GM18861 (cell line): ENCODE data around the gene BGN.

Experiments
- ATAC-seq: cut with Tn5 transposase; IDR thresholded peaks from one replicate; pipeline ENCODE4 v1.9.1; 2021; ENCODE audit not compliant: unreplicated experiment

The BGN gene

DNA sequence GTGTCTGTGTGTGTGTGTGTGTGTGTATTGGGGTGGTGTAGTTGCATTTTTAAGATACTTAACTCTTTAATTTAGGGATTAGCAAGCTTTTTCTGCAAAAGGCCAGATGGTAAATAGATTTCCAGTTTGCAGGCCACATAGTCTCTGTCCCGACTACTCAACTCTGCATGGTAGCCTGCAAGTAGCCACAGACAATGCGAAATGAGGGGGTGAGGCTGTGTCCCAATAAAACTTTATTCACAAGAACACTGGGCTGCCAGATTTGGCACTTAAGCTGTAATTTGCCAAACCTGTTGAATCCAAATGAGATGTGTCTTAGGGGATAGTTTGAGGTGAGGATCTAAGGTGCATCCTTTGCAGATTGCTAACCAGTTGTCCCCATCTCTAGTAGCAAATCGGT is 29.5 kb downstream of the BGN start:
- ATAC-seq = no peak

DNA sequence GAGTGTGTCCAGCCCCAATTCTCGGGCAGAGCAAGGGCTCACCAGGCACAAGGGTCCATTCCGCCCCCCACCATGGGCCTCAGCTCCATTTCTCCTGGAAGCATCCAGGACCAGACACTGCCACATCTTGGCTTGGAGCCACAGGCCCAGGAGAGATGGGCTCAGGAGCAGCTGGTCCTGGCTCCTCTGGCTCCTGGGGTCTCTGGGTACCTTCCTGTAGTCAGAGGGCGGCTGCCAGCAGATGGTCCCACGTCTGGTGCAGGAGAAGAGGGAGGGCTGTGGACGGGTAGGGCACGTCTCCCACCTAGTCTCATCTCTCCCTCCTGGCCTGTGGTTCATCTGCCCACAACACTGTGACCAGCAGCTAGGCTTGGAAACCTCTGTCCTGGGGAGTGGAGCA is 30.7 kb downstream of the BGN start:
- no peak for ATAC-seq

DNA sequence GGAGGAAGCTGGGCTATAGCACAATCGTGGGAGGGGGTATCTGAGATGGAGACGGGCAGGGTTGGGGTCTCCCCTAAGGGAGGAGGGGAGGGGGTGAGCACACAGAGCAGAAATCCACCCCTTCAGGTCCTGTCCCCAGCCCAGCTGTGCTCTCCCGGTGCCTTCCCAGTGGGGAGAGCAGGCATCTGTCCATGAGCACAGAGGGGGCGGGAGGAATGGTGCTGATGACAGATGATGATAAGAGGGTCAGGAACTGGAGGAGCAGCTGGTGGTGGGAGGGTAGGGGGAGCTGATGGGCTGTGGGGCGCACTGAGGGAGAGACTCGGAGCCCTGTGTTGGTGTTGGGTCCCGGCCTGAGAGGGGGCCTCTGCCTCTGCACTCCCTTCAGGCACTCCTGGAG is 31.3 kb downstream of the BGN start:
- no peak for ATAC-seq

DNA sequence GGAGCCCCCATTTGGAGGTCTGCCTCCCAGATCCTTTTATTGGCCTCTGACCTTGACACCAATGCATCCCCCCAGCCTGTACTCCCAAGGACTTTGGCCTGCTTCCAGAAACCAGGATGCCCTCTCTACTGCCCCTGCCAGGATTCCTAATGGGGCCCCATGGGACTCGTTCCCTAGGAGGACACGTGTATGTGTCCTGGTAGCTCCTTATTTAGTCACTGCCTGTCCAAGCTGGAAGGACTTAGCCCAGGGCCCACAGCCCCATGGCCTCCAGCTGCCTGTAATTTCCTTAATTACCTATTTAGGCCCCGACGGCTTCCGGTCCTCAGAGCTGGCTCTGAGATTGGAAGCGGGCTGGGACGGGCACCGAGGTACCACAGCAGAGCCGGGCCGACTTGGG is 32.0 kb downstream of the BGN start:
- ATAC-seq = no peak

DNA sequence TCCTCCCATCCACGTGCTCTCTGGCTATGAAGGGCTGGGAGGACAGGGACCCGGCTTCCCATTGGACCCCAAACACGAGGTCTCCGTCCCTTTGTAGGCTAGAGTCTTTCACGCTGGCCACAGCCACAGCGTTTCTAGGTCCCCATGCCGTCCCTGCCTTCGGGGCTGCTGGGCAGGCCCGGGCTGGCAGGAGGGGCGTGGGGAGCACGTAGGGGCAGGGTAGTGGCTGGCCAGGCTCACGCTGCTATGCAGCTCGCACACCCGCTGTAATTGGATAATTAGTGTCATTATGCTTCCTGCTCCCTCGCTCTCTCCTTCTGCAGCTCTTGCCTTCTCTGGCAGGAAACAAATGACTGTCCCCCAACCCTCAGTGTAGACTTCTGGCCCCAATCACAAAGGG is 32.4 kb downstream of the BGN start:
- ATAC-seq = no peak

DNA sequence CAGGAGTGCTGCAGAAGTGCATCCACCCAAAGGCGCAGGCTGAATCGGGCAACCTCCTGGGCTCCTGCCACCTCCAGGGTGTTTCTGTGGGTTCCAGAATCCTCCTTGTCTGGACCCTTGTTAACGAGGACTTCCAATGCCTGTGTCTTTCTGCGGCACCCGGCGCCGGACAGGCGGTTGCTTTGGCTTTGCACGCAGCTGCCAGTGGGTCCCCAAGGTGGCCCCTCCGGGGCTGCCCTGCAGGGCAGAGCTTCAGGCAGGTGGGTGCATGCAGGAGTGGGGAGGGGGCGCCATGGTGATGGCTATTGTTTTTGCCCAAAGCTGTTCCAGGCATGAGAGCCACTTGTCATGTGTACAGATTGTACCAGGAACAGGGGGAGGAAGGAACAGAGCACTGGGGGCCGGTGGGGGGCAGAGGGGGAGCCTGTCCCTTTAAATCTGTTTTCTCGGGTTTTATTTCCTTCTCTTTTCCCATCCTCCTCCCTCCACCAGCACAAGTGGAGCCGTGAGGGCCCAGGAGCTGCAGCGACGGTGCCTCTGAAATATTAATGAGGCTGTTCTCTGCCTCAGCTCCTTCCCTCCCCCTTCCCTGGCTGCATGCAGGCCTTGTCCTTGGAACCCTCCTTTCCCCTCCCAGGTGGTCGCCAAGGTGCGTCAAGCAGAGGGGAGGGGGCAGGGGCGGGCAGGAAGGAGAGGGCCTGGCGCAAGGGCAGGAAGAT is 35.8 kb downstream of the BGN start:
- ATAC-seq = no peak

DNA sequence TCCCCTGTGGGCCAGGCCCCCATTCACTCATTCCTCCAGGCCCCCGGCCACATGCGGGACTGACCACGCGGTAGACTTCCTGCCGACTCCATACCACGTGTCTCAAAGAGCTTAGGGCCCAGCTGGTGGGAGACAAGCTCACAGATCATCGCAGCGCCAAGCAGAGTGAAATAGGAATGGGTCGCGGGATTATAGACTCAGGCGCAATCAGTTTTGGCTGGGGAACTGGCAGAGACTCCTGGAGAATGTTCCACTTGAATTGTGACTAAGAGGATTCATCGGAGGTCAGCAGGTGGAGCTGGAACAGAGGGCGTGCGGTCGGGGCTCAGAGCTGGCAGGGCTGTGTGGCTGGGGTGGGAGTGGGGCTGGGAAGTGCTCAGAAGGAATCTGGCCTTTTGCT is 38.3 kb downstream of the BGN start:
- no peak for ATAC-seq

DNA sequence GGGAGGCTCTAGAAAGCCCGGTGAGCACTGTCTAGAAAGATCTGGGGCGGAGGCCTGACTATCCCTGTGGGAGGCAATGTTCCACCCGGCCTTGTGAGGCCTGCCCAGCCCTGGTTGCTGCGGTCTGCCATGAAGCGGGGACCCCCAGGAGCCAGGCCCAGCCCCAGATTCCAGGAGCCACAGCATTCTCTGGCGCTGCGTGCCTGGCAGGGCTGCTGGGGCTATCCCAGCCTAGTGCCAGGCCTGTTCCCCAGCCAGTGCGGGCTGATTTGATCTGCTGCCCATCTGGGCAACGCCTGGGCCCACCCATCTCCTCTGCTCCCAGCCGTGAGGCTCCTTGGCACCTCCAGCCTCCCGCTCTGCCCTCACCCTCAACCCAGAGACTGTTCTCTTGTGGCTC is 42.3 kb downstream of the BGN start:
- no peak for ATAC-seq

DNA sequence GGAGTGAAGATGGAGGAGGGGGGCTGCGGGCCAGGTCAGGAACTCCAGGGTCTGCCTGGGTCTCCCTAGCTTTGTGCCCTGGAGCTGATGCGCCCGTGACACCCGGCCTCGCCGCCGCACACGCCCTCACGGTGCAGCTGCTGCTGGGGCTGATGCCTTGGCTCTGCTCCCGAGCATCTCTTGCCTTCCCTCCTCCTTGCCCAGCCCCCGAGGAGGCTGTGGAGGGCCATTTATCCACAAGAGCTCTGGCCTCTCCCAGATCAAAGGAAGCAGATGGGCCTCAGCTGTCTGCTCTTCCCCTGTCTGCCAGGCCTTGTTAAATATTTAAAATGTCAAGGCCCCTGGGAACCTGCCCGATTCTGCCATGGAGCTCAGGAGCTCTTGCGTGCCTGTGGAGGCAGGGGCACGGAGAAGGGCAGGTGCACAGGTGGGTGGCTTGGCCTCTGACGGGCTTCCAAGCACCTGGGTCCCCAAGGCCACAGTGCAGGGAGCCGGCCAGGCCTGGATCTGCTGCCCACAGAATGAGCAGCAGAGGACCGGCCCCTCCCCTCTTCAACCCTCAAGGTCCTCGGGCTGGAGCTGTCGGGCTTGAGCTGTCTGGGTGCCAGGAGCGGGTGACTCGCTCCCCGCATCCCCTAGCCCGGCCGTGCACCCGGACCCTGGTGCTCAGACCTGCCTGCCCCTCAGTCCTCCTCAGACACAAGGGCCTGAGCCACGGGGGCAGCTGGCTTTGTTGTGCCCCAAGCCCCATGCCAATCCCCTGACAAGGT is 42.9 kb downstream of the BGN start:
- no peak for ATAC-seq

DNA sequence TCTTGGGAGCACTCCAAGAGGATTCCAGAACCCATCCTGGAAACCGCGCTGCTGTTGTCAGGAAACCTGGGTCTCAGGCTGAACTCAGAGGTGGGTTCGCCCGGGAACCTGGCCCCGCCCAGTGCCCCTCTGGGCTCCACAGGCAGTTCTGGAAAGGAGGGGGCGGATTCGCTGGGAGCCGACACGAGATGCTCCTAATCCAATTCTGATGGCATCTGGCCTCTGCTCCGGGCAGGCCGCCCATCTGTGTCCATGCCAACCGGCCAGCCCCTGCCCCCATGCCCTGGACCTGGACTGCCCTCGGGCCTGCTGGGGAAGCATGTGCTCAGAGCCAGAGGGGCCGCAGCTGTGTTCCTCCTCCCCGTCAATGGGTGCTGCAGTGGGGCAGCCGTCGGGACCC is 43.6 kb downstream of the BGN start:
- ATAC-seq = no peak

DNA sequence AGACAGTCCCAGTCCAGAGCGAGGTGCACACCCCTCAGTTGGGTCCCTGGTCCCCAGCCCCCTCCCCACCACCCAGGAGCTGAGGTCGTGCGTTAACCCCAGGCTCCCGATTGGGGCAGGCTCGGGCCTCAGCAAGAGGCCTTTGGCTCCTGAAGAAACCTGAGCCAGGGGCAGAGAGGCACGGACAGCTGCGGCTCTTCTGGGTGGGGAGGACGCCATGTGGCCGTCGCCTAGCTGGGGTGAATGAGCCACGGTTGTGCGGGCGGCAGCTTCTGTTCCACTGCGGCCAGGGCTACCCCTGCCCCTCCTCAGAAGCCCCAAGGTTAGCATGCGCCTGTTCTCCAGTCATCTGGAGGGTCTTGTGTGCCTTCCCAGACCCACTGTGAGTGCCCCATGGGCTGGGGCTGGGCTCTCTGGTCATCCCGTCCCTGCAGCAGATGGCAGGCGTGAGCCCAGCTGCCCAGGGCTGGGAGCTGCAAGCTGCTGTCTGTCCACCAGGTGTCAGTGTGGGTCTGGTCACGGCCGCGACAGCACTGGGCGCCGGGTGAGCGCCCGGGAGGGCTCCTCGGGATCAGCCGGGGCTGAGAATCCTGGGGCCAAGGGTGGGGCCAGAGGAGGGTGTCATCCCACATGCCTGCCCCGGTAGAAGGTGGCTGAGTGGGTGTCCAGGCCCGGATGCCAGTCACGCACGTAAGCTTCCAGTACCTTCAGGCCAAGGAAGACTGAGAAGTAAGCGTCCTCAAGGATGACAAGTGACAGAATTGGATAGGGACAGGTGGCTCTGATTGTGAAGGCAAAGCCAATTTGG is 44.6 kb downstream of the BGN start:
- ATAC-seq = no peak

DNA sequence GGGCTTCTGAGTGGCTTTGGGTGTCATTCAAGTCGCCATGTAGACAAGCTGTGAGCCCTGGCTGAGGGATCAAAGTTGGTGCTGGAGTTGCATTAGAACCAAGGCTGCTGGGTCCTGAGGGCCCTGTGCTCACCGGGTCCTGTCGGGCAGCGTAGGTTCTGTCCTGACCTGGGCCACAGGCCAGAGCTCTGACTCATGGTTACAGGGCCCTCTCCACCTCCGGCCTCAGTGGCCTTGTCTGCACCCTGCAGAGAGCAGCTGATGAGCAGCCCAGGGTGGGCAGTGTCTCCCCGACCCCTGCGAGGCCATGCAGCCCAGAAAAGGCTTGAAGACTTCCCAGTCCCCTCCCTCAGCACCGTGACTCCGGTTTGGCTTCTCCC is 45.2 kb downstream of the BGN start:
- no peak for ATAC-seq

DNA sequence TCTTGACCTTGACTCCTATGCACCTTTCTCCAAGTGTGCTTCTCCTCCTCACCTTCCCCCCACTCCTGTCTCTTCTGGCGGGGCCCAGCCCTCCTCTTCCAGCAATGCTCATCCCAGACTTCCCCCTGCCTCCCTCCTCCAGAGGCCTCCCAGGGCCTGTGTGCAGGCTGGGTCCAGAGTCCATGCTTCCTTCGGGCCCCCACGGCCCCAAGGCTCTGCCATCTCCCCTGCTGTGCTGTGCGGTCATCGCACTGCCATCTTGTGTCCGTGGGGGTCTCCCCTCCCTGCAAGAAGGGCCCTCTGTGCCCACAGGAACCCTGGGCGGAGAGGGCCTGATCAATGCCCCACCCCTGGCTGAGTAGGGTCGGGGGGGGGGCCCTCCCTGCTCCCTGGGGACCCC is 49.9 kb downstream of the BGN start:
- ATAC-seq = no peak

DNA sequence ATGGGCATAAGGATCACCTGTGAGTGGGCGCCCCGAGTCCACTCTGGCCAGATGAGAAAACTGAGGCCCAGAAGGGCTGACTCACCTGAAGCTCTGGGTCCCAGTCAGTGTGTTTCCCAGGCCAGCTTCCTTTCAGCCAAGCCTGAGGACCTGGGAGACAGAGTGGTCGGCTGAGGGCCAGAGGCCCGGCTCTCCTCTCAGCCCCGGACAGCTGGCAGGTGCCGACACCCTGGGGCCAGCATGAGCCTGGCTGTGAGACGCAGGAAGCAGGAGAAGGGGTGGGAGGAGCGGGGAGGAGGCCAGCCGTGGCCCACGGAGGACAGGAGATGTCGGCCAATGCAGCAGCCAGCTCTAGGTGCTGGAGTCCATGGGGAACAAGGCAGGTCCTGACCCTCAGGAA is 51.6 kb downstream of the BGN start:
- ATAC-seq = no peak

DNA sequence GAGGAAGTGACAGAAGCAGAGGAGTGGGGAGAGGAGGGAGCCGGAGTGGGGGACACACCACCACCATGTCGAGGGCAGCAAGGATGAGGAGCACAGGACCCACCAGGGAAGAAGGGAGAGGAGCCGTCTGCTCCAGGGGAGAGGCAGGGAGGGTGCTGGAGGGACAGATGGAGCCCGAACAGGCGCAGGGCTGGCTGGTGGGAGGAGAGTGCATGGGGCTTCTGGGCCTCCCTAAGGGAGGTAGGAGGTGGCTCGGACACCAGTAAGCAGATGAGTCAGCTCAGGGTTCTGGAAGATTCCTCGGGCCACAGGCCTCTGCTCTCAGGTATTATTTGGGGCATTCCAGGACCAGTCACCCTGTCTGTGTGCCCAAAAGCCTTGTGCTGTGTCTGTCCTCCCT is 52.4 kb downstream of the BGN start:
- no peak for ATAC-seq

DNA sequence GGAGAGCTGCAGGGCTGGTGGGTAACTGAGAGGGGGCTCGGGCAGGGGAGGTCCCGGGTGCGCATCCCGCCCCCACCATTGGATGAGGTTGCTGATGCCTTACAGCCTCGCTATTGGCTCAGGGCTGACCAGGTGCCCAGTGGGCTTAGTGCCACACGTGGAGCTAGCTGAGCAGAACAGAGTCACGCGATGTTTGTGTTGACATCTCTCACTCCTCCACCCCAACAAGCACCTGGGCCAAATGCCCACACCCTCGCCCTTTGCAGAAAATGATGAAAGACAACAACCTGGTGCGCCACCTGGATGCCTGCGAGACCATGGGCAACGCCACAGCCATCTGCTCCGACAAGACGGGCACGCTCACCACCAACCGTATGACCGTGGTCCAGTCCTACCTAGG is 54.5 kb downstream of the BGN start:
- no peak for ATAC-seq

DNA sequence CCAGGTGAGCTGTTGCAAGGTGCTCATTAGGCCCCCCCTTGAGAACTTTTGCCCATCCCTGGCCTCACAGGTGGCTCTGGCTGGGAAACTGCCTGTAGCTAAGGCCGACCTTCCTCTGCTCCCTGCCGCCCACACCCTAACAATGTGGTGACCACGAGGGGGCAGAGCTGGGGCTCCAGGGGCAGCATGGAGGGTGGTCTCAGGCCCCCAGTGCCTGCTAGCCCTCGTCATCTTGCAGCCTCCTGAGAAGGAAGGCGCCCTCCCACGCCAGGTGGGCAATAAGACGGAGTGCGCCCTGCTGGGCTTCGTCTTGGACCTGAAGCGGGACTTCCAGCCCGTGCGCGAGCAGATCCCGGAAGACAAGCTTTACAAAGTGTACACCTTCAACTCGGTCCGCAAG is 55.0 kb downstream of the BGN start:
- ATAC-seq = no peak

DNA sequence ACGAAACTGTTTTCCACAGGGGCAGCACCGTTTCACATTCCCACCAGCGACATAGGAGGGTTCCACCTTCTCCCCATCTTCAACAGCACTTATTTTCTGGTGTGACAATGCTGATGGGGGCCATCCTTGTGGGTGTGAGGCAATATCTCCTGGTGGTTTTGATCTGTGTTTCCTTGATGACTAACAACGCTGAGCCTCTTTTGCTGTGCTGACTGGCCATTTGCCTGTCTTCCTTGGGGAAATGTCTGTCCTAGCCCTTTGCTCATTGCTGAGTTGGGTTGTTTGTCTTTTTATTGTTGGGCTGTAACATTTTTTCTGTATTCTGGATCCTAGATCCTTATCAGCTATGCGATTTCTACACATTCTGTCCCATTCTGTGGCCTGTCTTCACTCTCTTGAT is 56.4 kb downstream of the BGN start:
- ATAC-seq = no peak

DNA sequence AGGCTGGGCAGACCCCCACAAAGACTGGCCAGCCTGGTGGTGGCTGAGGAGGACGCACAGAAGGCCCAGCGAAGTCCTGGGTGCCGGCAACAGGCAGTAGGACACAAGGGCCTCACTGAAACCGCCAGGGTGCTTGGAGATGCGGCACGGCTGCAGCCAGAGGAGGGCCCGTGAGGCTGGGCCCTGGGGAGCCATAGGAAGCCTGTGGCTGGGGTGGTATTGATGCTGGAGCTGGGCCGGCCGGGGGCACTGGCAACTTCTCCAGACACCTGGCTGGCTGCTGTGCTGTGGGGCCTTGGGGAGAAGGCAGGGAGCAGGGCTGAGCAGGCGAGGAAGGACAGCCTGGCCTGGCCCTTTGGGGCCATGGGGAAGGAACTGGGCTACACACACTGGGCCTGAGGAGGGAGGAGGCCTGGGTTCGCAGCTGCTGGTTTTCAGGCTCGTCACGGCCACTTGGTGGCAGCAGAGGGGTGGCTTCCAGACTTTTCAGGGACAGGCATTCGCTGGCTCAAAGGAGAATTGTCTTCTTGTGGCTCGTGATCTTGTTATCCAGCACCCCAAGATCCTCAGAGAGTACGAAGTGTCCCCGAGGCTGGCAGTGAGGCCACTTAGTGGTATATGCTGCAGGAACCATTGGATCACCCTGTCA is 59.9 kb downstream of the BGN start:
- no peak for ATAC-seq

DNA sequence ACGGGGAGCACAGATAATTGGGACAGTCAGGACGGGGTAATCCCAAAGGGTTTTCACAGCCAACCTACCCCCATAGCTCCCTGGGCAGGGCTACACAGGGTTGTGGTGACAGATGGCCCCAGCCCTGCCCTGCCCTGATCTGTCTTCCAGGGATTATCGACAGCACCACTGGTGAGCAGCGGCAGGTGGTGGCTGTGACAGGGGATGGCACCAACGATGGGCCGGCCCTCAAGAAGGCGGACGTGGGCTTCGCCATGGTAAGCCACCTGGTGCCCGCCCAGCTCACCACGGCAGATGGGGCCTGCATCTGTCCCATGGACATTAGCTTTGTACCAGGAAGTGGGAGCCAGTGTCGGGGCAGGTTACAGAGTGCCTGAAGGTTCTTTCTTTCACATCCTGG is 62.0 kb downstream of the BGN start:
- no peak for ATAC-seq

DNA sequence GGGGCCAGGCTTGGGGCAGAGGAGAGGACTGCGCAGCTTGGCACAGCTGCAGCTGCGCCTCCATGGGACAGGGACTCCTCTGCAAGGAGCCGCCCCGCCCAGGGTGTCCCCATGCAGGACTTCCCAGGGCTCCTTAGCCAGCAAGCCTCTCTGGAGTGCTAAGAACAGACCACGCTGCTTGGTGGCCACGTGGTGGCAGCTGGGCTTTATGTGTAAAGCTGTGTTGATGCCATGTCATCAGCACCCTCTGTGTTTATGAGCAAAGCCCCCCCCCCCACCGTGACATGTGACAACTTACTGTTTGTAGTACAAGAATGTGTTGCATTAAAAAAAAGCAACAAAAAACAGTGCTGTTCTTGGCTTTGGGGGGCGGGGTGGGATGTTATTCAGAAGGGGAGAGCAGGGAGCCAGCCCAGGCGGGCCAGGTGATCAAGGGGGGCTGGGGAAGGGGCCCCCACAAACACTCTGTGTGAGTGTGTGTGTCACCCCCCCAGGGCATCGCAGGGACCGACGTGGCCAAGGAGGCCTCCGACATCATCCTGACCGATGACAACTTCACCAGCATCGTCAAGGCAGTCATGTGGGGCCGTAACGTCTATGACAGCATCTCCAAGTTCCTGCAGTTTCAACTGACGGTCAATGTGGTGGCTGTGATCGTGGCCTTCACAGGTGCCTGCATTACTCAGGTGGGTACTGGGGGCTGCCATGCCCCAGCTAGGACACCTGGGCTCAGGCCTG is 63.0 kb downstream of the BGN start:
- ATAC-seq = no peak
